ENCODE data around the gene SLC16A7. TPM values are rescaled to one million over a fixed set of nuclear protein-coding genes. Genes with fewer than 3 reads are reported as not detected.

SLC16A7 gene
- total RNA-seq, 3 donors from 2014 or later (not counting 1 experiment from before 2014, with no cell fraction given), result 42.4 to 46.9 (median 43.2) TPM

GRCh38 chr12:59654061-59654460, 58.2 kb downstream of the SLC16A7 start:
- intact Hi-C loops (cut with micrococcal nuclease), result no loop called here
- DNase-seq (no peak), ATAC-seq (no peak)
- H3K27ac ChIP-seq (ENCODE audit: low read length), result no peak overlapping the region
- H3K4me1 ChIP-seq (ENCODE audit: control insufficient read depth, insufficient read depth, low read length), result peaks cover 2% of the 10 kb centered on the region
- H3K4me3 ChIP-seq (ENCODE audit: low read length), result no peak overlapping the region
- peaks cover 4% of the 10 kb centered on the region for H3K36me3 ChIP-seq (ENCODE audit: control insufficient read depth, insufficient read depth, low read length)
- TF ChIP-seq CTCF (IDR thresholded peaks at IDR 0.05), result no peak
- no peaks in the 10 kb centered on the region for H3K9me3 Mint-ChIP-seq
- no peaks in the 10 kb centered on the region for H3K27me3 Mint-ChIP-seq (ENCODE audit: low read depth in 2 of 2)
- H3K9me3 ChIP-seq (ENCODE audit: control insufficient read depth, insufficient read depth, low read length), result no peaks in the 10 kb centered on the region
- peaks cover 27 to 37% of the 10 kb centered on the region in 2 donors for H3K4me1 Mint-ChIP-seq
- no peaks in the 10 kb centered on the region for H3K36me3 Mint-ChIP-seq
- no peak overlapping the region for H3K27ac Mint-ChIP-seq
- no peak overlapping the region for H3K4me3 Mint-ChIP-seq
- no peaks in the 10 kb centered on the region for H3K27me3 ChIP-seq (ENCODE audit: control insufficient read depth, insufficient read depth, low read length)

- no peak for ATAC-seq
- H3K36me3 ChIP-seq (ENCODE audit: control insufficient read depth, insufficient read depth, low read length), result peaks cover 4% of the 10 kb centered on the region
- intact Hi-C loops (cut with micrococcal nuclease), result no loop called here
Observed at GRCh38 chr12:59657266-59657665, 61.4 kb downstream of the SLC16A7 start.

GRCh38 chr12:59657711-59658110, 61.9 kb downstream of the SLC16A7 start:
- no peak for DNase-seq
- Mint-ChIP-seq H3K4me3 (no peak overlapping the region), H3K4me1 (peaks cover 19 to 41% of the 10 kb centered on the region in 2 donors), H3K36me3 (no peaks in the 10 kb centered on the region), H3K9me3 (no peaks in the 10 kb centered on the region), H3K27me3 (ENCODE audit: low read depth in 2 of 2) (no peaks in the 10 kb centered on the region), H3K27ac (no peak overlapping the region)
- Histone ChIP-seq H3K9me3 (ENCODE audit: control insufficient read depth, insufficient read depth, low read length) (no peaks in the 10 kb centered on the region), H3K4me1 (ENCODE audit: control insufficient read depth, insufficient read depth, low read length) (no peaks in the 10 kb centered on the region), H3K27ac (ENCODE audit: low read length) (no peak overlapping the region), H3K36me3 (ENCODE audit: control insufficient read depth, insufficient read depth, low read length) (peaks cover 4% of the 10 kb centered on the region), H3K4me3 (ENCODE audit: low read length) (no peak overlapping the region), H3K27me3 (ENCODE audit: control insufficient read depth, insufficient read depth, low read length) (no peaks in the 10 kb centered on the region)
- no peak for ATAC-seq
- no peak for TF ChIP-seq CTCF (IDR thresholded peaks at IDR 0.05)
- 100% methylated on average over 1 of the region's 1 CpG for WGBS (ENCODE audit: insufficient coverage)
- intact Hi-C loops (cut with micrococcal nuclease), result no loop called here

More at GRCh38 chr12:59657266-59657665, 61.4 kb downstream of the SLC16A7 start:
- Histone ChIP-seq H3K9me3 (ENCODE audit: control insufficient read depth, insufficient read depth, low read length) (no peaks in the 10 kb centered on the region), H3K4me3 (ENCODE audit: low read length) (no peak overlapping the region), H3K27me3 (ENCODE audit: control insufficient read depth, insufficient read depth, low read length) (no peaks in the 10 kb centered on the region), H3K27ac (ENCODE audit: low read length) (no peak overlapping the region), H3K4me1 (ENCODE audit: control insufficient read depth, insufficient read depth, low read length) (no peaks in the 10 kb centered on the region)
- Mint-ChIP-seq H3K27ac (no peak overlapping the region), H3K4me1 (peaks cover 15 to 36% of the 10 kb centered on the region in 2 donors), H3K36me3 (no peaks in the 10 kb centered on the region), H3K4me3 (no peak overlapping the region), H3K27me3 (ENCODE audit: low read depth in 2 of 2) (no peaks in the 10 kb centered on the region), H3K9me3 (no peaks in the 10 kb centered on the region)
- 100% methylated on average over 1 of the region's 2 CpGs for WGBS (ENCODE audit: insufficient coverage)
- TF ChIP-seq CTCF (IDR thresholded peaks at IDR 0.05), result no peak
- no peak for DNase-seq

- Histone ChIP-seq H3K9me3 (ENCODE audit: control insufficient read depth, insufficient read depth, low read length) (no peaks in the 10 kb centered on the region), H3K36me3 (ENCODE audit: control insufficient read depth, insufficient read depth, low read length) (peaks cover 4% of the 10 kb centered on the region), H3K4me3 (ENCODE audit: low read length) (no peak overlapping the region), H3K27me3 (ENCODE audit: control insufficient read depth, insufficient read depth, low read length) (no peaks in the 10 kb centered on the region), H3K27ac (ENCODE audit: low read length) (no peak overlapping the region), H3K4me1 (ENCODE audit: control insufficient read depth, insufficient read depth, low read length) (no peaks in the 10 kb centered on the region)
- DNase-seq (no peak), ATAC-seq (no peak)
- H3K4me3 Mint-ChIP-seq, result no peak overlapping the region
- 94% methylated on average over 2 of the region's 2 CpGs for WGBS (ENCODE audit: insufficient coverage)
- no peaks in the 10 kb centered on the region for H3K27me3 Mint-ChIP-seq (ENCODE audit: low read depth in 2 of 2)
- no peak for TF ChIP-seq CTCF (IDR thresholded peaks at IDR 0.05)
- H3K36me3 Mint-ChIP-seq, result no peaks in the 10 kb centered on the region
- H3K27ac Mint-ChIP-seq, result no peak overlapping the region
- intact Hi-C loops (cut with micrococcal nuclease), result no loop called here
- H3K9me3 Mint-ChIP-seq, result no peaks in the 10 kb centered on the region
- H3K4me1 Mint-ChIP-seq, result peaks cover 29 to 52% of the 10 kb centered on the region in 2 donors
Observed at GRCh38 chr12:59660148-59660547, 64.3 kb downstream of the SLC16A7 start.

All from natural killer cell (primary cell).